GM21619 (cell line): ENCODE measurements around the gene GOLGA6D.
"Not testable (repeated sequence)": the region's sequence is repeated elsewhere in the genome, so short reads cannot be mapped to it uniquely, and the experiment has no call there.

Experiments
- ATAC-seq: cut with Tn5 transposase; IDR thresholded peaks from one replicate; pipeline ENCODE4 v1.9.1; 2021; ENCODE audit not compliant: unreplicated experiment

Gene GOLGA6D, protein sequence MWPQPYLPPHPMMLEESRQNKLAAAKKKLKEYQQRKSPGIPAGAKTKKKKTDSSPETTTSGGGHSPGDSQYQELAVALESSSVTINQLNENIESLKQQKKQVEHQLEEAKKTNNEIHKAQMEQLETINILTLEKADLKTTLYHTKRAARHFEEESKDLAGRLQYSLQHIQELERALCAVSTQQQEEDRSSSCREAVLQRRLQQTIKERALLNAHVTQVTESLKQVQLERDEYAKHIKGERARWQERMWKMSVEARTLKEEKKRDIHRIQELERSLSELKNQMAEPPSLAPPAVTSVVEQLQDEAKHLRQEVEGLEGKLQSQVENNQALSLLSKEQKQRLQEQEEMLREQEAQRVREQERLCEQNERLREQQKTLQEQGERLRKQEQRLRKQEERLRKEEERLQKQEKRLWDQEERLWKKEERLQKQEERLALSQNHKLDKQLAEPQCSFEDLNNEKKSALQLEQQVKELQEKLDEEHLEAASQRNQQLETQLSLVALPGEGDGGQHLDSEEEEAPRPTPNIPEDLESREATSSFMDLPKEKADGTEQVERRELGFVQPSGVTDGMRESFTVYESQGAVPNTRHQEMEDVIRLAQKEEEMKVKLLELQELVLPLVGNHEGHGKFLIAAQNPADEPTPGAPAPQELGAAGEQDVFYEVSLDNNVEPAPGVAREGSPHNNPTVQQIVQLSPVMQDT

DNA sequence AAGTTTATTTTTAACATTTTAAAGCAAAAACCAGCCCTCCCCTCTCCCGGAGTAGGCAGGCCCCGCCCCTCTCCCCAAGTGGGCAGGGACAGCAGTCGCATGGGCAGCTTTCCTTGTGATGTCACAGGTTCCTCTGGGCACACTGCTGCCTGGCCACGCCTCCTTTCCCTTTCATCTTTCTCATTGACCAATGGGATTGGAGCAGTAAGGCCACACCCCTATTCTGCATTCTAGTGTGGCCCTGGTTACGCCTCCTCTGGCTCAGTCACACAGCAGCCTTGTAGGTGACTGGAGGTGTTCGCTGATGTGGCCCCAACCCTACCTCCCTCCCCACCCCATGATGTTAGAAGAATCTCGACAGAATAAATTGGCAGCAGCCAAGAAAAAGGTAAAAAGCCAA is at the start of gene GOLGA6D:
TSS of gene GOLGA6D (plus strand) at position 264 of the 400 bp plus-strand sequence. CDS start at position 305, 41 bp downstream.
- ATAC-seq = not testable (repeated sequence)

DNA sequence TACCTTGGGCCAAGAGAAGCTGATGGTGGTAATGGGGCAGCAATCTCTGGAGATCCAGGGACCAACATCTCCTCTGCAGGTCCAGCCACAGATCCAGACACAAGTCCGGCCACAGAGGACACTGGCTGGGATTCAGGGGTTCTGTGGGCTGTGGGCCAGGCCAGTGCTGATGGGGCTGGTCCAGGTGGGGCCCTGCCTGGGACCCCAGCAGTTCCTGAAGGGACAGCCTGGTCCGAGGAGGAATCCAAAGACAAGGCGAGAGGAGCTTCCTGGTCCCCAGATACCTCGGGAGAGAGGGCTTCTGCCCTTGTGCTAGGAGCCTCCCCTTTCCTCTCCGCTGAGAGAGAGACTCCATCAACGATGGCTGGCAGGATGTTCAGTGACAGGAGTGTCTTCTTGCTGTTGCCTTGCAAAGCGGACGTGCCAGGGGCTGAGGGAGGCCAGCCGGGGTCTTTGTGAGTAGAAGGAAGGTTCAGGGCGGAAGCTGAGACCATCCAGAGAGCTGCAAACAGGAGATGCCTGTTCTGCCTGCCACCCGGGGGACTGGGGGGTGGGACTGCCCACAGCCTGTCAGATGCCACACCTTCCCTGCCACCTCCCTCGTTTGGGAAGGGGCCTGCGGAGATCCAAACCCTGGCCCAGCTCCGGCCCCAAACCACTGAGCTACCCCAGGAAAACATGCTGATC is 49.0 kb upstream of the GOLGA6D start:
- no peak for ATAC-seq

DNA sequence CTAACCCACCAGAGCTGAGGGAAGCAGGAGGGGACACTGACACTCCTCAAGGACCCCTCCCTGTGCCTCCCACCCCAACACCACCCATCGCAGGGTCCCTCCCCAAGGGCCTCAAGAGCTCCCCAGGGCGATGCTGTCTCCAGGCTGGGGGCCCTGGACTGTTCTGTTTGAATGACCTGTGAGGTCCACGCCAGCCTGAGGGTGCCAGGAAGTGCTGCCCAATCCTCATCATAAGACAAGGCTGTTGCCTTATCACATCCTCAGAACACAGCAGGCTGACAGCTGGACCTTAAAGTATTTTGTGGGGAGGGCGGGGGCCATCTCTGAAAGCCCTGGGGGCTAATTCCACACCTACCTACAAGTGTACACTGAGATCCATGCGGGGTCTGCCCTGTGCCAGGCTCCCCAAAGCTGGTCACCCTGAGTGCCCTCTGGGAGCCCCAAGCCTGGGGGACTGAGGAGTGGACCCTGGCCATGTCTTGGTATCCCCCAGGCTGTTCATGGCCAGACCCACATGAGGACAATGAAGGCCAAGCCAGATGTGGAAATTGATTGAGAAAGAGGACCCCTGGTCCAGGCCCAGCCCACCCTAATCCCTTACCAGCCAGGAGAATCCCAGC is 48.3 kb upstream of the GOLGA6D start:
- ATAC-seq = no peak

DNA sequence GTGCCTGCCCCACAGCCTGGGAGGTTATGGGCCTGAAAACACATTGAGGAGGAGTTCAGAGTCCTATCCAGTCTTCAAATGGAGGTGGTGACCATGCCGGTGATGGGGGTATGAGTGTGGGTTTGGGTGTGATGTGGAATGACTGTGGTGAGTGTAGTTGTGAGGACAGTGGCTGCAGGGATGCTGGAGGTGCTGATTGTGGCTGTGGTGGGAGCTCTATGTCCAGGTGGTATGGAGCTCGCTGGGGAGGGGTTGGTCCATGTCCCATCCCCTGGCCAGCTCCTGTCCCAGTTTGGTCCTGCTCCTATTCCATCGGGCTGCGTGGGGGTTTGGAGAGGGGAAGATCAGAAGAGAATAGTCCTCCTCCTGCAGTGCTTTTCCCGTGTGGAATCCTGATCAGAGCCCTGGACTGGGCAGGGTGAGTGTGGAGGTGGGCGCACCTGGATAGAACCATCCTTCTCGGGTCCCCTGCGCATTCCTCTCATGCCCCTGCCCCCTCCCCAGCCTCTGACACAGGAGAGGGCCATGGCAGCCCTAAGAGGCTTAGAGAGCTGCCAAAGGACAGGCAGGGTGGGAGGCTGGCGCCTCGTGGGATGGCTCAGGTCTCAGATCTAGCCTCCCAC is 47.5 kb upstream of the GOLGA6D start:
- ATAC-seq = no peak

DNA sequence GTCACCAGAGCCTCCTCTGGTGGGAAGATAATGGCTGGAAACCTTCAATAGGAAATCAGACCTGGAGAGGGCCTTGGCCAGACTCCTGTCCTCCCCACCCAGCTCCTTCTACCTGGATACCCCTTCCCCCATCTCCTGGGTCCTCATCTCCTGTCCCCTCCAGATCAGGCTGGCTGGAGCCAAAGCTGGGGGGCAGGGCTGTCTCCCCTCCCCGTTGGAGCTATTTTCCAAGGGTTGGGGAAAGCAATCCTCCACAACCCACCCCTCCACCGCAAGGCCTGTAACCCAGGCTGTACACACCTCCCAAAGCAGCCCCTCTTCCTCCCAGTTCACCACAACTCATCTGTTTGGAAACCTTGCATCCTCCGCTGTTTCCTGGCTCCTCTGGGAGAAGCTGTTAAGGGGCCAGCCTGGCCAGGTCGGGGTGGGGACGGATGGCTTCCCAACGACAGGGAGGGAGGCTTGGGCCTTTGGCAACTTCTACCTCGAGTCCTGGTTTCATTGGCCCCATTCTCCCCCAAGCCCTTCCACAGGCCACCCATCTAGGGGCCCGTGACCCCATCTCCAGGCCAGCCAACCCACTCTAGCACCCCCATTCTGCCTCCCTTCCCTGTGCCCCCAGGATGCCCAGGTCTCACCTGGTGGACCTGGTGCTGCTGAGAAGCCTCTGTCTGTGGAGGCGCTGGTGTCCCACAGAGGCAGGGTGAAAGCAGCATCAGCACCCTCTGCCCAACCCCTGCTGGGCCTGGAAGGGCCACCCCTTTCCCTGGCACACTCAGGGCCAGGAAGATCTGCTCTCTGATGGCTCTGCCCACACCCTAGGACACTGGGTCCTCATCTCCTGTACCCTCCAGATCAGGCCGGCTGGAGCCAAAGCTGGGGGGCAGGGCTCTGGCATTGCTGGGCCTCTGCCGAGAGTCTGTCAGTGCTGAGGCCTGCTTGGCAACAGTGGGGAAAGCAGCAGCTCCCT is 46.6 kb upstream of the GOLGA6D start:
- no peak for ATAC-seq

DNA sequence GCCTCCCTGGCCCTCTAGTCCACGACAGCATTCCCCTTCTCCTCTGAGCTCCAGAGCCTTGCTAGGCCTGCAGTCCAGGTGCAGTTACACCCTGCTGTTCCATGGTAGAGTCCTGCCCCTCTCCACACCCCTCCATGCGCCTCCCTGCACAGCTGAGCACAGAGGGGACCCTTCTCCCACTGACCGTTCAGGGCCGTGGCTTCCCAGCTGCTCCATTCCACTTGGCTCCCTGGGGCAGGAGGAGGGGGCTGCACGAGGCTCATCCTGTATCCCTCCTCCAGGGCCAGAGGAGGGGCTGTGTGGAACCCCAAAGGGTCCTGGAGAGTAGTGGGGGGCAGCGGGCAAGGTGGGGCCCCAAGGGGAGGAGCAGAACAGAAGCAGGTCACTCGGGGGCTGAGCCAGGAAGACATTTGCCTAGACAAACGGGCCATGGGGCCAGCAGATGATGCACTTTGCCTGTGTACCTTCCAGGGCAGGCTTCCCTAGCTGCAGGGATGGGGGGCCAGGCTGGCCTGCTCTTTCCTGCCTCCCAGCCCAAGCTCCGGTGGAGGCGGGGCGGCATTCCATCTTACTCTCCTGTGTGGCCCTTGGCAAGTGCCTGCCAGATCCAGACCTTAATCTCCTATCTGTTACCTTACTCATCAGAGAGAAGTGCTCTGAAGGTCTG is 45.2 kb upstream of the GOLGA6D start:
- ATAC-seq = no peak

DNA sequence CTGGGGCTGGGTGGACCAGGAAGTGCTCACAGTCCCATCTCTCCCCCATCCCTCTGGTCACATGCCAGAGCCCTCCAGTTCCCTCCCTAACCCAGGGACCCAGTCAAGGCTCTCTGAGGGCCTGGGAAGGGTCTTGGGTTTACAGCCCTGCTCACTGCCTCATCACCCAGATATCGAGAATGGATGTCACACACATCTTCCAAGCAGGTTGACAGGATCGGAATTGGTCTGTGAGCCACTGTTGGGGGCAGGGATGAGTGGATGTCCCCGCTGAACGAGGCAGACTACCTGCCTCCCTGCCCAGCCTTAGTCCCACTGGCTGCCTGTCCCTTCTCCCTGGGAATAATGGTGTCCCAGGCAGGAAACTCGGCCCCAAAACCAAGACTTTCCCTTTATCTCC is 44.5 kb upstream of the GOLGA6D start:
- no peak for ATAC-seq

DNA sequence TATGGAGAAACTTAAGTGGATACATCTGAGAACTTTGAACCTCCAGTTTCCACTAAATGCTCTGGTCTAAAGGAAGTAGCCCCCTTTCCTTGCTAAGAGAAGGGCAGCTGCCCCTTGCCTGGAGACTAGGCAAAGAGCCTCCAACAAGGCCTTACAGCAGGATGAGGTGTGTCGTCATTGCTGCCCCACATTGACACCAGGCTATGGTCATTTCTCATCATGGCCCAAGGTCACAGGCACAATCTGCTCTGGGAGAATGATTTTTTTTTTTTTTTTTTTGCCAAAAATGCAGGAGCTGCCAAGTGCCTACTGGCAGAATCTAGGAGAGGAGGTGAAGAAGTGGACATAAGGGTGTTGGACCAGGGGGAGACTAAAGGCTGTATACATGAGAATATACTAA is 36.9 kb upstream of the GOLGA6D start:
- not testable (repeated sequence) for ATAC-seq

DNA sequence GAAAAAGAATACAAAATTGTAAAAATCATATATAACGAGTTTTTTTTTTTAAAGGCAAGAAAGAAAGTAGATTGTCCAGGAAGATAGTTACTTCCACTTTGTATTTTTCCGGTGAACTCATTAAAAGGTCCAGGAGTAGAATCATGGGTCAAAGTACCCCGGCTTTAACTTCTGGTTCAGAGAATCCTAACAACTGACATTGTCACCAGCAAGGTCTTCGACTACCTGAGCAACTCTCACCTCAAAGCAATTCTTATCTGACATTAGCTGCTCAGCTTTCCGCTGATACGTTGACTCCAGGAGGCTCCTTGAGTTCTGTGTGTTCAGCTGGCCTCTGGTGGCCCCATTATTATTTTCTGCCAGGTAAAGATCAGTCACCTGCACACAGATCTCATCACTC is 33.6 kb upstream of the GOLGA6D start:
- not testable (repeated sequence) for ATAC-seq

DNA sequence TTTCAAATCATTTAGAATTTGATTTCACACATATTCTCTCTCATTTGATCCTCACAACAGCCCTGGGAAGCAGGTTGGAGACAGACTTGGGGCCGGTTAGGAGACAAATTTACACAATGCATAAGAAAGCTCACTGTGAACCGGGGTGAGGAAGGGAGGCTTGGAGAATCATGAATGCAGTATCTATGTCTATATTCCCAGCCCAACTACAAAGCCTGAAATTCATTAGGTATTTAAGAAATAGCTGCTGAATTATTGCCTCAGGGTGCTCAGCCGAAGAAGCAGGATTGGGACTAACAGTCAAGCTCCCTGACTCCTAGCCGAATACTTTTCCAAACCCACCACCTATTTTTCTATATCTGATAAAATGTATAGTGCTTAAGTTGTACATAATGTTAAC is 32.9 kb upstream of the GOLGA6D start:
- no peak for ATAC-seq

DNA sequence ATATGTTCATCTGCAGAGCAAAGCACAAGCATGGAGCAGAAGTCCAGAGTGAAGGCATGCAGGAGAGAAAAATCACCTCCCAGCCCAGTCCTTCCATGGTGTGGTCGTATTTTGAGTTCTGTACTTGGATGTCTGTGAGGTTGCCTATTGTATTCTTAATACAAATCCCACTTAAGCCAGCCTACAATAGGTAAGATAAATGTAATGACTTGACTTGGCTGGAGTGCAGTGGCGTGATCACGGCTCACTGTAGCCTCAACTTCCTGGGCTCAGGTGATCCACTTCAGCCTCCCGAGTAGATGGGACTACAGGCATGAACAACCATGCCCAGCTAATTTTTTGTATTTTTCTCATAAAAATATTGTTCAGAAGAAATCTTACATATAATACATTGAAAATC is 31.3 kb upstream of the GOLGA6D start:
- not testable (repeated sequence) for ATAC-seq

DNA sequence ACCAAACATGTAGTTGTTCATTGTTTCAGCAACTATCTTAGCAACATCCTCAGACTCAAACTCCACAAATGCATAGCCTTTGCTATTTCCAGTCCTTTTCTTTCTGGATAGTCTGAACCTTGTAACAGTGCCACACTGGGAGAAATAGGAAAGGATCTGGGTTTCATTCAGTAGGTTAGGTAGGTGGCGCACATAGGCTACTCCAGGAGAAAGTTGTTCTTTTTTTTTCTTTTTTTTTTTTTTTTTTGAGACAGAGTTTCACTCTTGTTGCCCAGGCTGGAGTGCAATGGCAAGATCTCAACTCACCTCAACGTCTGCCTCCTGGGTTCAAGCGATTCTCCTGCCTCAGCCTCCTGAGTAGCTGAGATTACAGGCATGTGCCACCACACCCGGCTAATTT is 30.4 kb upstream of the GOLGA6D start:
- ATAC-seq = not testable (repeated sequence)

DNA sequence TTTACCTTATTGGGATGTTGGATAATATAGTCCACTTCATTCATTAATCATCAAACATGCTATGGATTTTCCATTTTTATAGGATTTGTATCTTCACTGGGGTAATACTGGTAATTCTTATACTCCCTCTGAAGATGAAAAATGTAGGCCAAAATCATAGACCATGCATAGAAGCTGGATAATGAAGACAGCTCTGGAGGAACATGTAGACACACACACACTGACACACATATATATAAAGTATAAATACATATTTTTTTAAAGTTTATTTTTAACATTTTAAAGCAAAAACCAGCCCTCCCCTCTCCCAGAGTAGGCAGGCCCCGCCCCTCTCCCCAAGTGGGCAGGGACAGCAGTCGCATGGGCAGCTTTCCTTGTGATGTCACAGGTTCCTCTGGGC is 24.6 kb upstream of the GOLGA6D start, which contains the start of gene GOLGA6C:
TSS of gene GOLGA6C (plus strand) at position 301 of the 400 bp plus-strand sequence. CDS start 265 bp downstream, outside the sequence.
- not testable (repeated sequence) for ATAC-seq

DNA sequence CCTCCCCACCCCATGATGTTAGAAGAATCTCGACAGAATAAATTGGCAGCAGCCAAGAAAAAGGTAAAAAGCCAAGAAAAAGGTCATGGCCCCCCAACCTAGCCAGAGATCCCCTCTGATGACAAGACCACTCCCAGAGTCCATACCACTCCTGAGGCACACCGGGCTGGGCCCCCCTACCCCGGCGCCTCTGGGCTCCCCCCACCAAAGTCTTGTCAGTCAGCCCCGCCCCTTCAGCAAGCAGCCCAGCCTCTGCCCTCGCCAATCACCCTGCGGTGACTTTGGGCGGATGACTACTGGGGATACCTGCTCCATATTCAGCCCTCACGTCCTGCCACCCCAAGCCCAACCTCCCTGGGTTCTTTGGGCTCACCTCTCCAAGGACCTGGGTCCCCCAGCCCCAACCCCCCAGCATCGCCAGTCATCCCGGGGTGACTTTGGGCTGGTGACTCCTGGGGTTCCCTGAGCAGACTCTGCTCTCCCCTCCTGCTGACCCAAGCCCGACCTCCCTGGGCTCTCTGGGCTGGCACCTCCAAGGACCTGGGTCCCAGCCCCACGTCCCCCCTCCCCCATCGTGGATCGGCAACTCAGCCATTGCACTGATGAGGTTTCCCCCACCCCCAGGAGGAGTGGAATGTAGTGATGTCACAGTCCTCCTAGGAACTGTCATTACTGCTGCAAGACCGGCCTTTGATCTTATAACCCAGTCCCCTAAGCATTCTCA is 23.9 kb upstream of the GOLGA6D start:
- not testable (repeated sequence) for ATAC-seq

DNA sequence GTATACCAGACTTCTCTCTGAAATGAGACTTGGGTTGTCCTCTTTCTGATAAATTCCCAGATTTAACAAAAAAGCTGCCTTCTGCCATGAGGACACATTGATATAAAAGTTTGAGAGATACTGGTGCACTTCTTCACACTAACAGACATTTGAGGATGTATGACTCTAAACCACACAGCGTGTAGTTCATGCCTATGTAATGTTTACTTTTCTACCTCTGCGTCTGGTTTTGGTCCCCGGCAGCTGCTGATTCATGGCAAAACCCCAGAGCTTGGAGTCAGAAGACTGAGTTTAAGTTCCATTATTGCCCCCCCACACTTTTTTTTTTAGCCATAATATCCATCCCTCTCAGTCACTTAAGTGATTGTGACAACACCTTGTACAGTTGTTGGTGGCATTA is 22.8 kb upstream of the GOLGA6D start:
- not testable (repeated sequence) for ATAC-seq

DNA sequence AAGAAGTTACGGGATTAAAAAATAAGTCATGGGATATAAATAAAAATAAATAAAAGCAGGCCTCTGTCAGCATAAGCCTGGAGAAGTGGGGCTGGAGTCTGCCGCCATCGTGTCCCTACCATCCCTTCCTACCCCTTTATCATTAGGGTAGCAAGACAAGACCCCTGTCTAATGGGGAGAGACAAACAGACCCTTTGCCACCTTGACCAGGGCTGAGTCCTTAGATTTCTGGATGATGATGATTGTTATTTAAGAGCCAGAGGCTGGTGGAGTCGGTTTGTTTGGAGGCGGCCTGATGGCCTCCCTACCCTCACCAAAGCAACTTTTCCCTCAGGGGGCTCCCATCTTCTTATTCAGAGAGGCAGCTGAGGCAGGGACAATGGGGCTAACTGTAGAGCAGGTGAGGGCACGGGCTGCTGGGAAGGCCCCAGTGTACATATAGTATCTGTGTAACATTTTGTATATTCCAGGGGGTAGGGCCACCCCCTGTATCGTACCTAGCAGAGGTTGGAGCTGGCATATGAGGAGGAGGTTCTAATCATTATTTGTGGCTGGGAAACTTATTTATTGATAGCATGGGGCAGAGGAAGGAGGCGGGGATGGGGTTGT is 8.8 kb upstream of the GOLGA6D start:
- not testable (repeated sequence) for ATAC-seq

DNA sequence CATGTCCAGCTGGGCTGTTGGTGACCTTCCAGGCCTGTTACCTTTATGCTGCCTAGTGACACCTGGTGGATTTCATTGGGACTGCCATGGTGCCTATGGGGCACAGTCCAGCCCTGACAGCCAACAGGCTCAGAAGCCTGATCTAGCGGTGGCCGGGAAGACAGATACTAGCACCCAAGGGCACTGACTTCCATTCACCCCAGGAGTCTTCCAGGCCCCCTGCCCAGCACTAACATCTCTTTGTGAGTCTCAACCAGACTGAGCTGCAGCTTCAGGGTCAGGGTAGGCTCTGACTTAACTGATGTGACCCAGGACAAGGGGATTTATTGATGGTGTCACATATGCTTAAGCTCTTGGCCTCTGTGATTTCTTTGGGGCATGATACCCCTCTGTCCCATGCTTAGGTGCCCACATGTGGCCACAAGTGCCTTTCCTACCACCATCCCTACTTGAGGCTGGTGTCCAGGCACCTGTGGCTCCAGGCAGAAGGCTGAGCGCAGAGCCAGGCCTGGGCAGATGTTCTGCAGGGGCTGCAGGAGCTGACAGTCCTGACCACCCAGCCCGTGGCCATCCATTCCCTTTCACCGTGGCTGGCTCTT is 8.0 kb upstream of the GOLGA6D start:
- peak; percentile 65 for ATAC-seq
